CD4-positive, alpha-beta T cell treated with Interleukin-21 for 1 hour (primary cell): ENCODE results near the gene LPP.
A peak's percentile ranks its signal among the peaks of the same experiment; 100 is the strongest.

ENCODE experiments used
- DNase-seq: peaks from one replicate; pipeline ENCODE4 v3.0.0-alpha.2; 2020

Gene LPP

GRCh38 chr3:188139466-188139865, 14.5 kb upstream of the LPP start:
- DNase-seq: no peak

- no peak for DNase-seq
Observed at GRCh38 chr3:188146219-188146618, 7.7 kb upstream of the LPP start.

- no peak for DNase-seq
Observed at GRCh38 chr3:188147782-188148181, 6.2 kb upstream of the LPP start.

- peak; percentile 26 for DNase-seq
Observed at GRCh38 chr3:188148318-188148717, 5.6 kb upstream of the LPP start.

- no peak for DNase-seq
Observed at GRCh38 chr3:188149587-188149986, 4.4 kb upstream of the LPP start.

GRCh38 chr3:188150982-188151381, 3.0 kb upstream of the LPP start:
- no peak for DNase-seq

DNA sequence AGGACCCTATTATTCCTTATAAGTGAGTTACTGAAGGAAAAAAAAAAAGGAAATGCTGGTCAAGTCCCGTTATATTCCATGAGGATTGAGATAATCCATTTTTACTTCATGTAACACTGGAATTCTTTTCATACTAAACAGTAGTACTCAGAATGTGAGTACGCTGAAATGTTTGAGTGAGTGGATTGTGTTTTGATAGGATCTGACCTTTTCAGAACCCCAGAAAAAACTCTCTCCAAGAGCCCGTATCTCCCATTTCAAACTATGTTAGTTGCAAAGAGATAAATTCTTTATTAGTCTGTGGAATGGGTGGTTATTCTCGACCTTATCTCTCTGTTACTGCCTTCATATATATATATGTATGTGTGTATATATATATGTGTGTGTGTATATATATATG, 2.5 kb upstream of the LPP start:
- no peak for DNase-seq

DNA sequence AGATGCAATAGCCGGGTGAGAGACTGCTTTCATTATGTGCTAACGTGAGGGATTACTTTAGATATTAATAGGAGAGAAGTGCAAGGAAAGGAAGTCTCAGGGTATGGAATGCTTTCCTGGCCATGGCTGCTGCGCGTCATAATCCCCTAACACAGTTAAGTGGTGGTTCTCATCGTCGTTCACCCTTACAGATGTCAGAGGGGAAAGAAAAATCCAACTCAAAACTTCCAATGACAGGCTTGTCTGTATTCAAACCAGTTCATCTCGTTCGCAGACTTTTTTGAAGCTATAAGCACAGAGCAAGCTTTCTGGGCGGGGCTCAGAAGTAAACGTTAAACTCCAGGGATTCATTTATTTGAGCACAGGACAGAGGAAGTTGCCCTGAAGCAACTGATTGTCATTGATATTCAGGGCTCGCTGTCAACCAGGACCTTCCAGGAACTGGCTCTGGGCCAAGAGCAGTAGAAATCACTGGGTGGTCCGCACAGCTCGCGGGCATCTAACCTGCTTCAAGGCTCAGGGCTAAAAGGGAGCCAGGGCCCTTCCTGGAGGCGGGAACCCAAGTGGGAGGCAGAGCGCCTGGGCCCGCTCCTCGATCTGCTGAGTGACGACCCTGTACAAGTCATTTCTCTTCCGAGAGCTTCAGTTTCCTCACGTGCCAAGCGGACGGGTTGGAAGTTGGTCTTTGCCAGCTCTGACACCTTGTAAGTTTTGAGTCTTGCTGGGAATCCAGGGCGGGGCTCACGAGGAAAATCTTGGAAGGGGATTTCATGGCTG, 1.1 kb upstream of the LPP start:
- DNase-seq: no peak

DNA sequence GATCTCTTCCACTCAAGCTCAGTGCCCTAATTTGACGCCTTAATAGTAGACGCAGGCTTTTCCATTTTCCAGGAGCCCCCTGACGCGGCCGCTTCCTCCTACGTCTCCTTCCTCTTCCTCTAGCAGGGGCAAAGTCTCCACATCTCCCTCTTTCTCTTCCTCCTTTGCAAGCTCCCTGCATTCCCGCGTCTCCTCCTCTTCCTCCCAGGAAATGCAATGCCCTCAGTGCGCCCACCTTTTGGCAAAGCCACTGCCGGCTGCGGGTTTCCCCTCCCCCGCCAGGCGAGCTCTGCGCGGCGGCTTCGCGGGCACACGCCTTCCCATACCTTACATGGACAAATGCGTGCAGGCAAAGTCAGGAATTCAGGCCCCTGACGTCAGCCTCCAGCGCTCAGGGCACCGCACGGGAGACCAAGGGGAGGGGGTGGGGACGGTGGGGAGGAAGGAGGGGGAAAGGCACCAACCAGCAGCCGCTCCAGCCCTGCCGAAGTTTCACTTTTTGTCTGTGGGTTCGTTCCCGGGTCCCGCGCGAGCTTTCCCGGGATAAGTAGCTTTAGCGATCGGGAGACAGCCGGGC, 432 bp upstream of the LPP start:
- DNase-seq: peak; percentile 56

GRCh38 chr3:188154809-188155574, 1.0 kb downstream of the LPP start:
- no peak for DNase-seq

GRCh38 chr3:188156056-188156455, 2.1 kb downstream of the LPP start:
- no peak for DNase-seq

DNA sequence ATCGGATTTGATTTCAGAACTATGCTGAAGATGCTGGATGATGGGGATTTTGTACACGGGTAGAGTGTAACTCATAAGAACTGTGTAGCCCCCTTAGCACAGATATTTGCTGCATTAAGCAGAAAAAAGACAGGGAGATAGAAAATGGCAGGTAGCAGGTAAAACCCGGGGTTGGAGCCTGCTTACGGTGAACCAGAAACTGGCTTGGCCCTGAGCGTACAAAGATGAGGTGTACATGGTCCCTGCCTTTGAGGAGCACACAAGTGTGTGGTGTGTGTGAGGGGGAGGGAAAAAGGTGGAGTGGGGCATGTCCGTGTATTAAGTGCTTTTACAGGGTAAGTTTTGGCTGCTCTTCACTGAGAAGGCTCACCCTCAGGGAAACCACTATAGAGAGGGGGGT, 3.5 kb downstream of the LPP start:
- DNase-seq: no peak

GRCh38 chr3:188157971-188158370, 4.0 kb downstream of the LPP start:
- no peak for DNase-seq

GRCh38 chr3:188158731-188159310, 4.9 kb downstream of the LPP start:
- DNase-seq: no peak

GRCh38 chr3:188160751-188161150, 6.8 kb downstream of the LPP start:
- no peak for DNase-seq

- no peak for DNase-seq
Observed at GRCh38 chr3:188164248-188164687, 10.3 kb downstream of the LPP start.

DNA sequence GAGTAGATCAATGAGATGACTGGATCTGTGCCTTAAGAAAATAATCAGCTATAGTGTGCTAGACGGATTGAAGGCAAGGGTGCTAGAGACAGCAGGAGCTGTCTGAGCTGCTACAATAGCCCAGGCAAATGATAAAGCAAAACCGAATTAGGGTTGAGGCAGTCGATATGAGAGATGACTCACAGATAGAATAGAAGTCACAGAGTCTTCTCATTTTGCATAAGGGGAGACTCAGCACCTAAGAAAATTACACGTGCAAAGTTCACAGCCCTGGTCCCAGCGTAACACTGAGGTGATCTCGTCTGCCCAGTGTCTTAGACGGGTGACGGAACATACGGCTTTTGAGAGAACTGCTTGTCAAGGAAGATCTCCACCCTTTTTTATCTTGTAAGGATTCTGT, 11.6 kb downstream of the LPP start:
- DNase-seq: no peak

GRCh38 chr3:188166441-188166840, 12.5 kb downstream of the LPP start:
- DNase-seq: no peak

DNA sequence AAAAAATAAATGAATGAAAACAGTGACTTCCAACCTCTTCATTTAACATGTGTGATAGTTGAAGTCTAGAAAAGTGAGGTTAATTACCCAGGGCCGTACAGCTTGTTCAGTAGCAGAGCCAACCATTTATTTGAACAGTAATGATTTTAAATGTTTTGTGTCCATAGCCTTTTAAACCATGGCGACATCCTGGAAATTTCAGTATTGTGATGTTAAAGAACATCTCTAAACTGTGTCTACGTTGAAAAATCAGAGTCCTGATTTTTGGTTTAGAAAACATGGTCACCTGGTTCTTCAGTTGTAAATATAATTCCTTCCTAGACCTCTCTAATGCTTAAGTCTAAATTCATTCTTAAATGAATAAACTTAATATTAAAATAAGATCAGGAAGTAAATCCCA, 14.2 kb downstream of the LPP start:
- no peak for DNase-seq

DNA sequence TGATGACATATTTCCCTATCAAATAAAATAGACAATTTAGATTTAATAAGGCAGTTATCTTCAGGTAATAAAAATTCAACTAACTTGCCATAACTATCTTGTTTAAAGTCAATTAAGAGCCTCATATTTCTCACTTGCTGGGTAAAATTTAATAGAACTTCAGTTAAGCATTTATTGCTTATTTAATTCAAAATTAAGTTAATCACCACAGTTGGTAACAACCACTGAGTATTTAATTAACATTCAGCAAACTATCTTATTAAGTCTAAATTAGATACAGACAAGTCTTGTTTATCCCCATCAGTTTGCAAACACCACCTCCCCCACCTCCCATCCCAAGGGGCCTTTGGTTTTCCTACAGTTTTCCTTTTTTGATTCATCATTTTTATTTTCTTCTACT, 14.7 kb downstream of the LPP start:
- DNase-seq: no peak

DNA sequence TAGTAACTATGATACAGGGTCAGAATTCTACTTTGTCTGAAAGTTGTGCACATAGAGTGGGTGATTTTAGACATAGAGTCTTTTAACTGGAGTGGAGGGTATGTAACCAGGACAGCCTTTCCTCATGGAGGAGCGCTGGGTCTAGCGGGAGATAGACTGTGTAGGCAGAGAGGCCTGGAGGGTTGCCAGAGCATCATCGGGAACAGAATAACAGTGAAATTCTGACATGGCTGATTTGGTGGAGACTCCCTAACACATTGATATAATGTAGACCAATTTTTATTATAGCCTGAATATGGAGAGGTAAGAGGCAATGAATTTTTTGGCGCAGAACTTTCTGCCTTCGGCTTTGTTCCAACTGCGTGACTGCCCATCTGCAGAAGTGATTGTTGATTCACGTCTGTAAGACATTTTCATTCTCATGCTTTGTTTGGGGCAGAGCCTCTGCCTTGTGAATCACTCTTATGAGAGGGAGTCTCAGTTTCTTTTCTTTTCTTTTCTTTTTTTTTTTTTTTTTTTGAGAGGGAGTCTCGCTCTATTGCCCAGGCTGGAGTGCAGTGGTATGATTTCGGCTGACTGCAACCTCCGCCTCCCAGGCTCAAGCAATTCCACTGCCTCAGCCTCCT, 16.0 kb downstream of the LPP start:
- DNase-seq: no peak

DNA sequence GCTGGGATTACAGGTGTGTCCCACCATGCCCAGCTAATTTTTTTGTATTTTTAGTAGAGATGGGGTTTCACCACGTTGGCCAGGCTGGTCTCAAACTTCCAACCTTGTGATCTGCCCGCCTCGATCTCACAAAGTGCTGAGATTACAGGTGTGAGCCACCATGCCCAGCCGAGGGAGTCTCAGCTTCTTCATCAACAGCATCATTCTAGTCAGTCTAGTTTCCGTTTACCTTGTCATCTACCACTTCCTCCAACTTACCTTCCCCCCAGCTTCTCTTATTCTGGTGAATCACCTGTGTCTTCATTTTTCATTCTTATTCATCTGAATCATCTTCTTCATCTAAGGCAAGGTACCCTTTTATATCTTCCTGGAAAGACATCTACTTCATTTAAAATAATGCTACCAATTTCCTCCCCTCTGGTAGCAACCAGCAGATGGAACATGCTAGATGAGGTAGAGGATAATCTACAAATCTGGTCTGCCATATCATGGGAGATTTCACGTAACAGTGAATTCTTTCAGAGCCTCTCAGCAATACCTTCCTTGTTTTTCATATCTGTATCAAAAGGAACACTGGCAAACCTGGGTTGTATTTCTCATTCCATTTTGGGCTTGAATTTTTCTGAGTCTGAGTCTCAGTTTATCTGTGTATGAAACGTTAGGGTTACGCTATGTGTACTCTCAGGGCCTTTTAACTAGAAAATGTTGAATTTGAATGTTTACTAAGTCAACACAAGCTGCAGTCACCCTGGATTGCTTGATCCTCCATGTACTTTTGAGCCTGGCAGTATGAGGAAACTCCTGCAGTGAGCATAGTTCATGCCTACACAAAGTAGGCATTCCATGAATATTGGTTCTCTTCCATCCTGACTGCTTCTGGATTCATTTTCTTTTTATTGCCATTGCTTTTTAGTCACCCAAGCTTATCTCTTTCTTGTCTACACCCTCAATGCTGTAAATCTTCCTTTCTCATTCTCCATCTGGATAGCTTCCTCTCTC, 16.8 kb downstream of the LPP start:
- peak; percentile 58 for DNase-seq
